Panc1 (cell line): ENCODE results near the gene HRCT1.

Experiments used
- CTCF ChIP-seq: fragments of 450-650 bp; IDR thresholded peaks from 2 replicates; pipeline ENCODE4 v1.5.1; 2017; ENCODE audit warnings: mild to moderate bottlenecking
- POLR2AphosphoS5 ChIP-seq: IDR thresholded peaks from 2 replicates; pipeline ENCODE4 v1.6.1; 2012; ENCODE audit warnings: mild to moderate bottlenecking, low read depth, low read length, moderate library complexity
- REST ChIP-seq, 2 experiments: IDR thresholded peaks; 2 replicates each; pipeline ENCODE4 v1.6.1; 2011 to 2012; ENCODE audit warnings: low read depth in 2 of 2, control low read depth in 1 of 2, low read length in 1 of 2, mild to moderate bottlenecking in 1 of 2, moderate library complexity in 1 of 2; ENCODE audit not compliant: insufficient read depth in 1 of 2
- SIN3A ChIP-seq: IDR thresholded peaks from 2 replicates; pipeline ENCODE4 v1.6.1; 2012; ENCODE audit warnings: low read depth, mild to moderate bottlenecking, low read length, moderate library complexity, borderline replicate concordance; ENCODE audit not compliant: insufficient read depth
- TCF7L2 ChIP-seq: IDR thresholded peaks from 2 replicates; pipeline ENCODE4 v1.6.1; 2011; ENCODE audit warnings: mild to moderate bottlenecking, low read depth, low read length, inconsistent platforms

DNA sequence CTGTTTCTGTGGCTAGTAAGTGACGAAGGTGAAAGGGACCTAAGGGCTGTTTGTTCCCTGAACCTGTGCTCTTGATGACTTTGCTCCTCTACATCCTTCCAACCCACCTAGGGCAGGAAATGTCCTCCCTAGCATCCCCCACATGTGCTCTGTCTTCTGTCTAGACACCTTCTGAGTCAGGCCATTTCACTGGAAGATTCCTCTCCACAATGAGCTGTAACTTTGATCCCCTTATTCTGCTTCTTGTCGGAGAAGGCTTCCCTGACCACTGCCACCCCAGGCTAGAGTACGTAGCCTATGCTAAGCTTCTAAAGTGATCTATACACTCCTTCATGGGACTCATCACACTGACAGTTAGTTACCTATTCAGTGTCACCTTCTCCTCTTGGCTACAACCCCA, 25.0 kb downstream of the HRCT1 start:
- TF ChIP-seq CTCF = no peak
- TF ChIP-seq POLR2AphosphoS5 = no peak
- TF ChIP-seq REST (IDR thresholded peaks at IDR 0.05; ENCODE audit: insufficient read depth in 1 of 2, low read depth in 2 of 2, low read length in 1 of 2) = no peak
- no peak for TF ChIP-seq SIN3A
- TF ChIP-seq TCF7L2 = no peak
